GM06990 (cell line): Measurements from ENCODE around the gene ENPP7.

Experiments used
- DNase-seq: peaks from one replicate; pipeline ENCODE4 v3.0.0-alpha.2; 2011; ENCODE audit not compliant: insufficient read length; ENCODE audit errors: extremely low read depth
- H3K27me3 ChIP-seq: replicated peaks from 2 replicates; pipeline ENCODE4 v1.6.0; 2011; ENCODE audit warnings: low read length; ENCODE audit not compliant: control insufficient read depth, insufficient read depth
- H3K36me3 ChIP-seq: 2 replicates; pipeline ENCODE4 v1.5.1; 2011; ENCODE audit warnings: low read length; ENCODE audit not compliant: control insufficient read depth, insufficient read depth
- H3K4me3 ChIP-seq: replicated peaks from 2 replicates; pipeline ENCODE4 v1.5.1; 2011; ENCODE audit warnings: low read depth, mild to moderate bottlenecking, control low read depth, low read length
- TF ChIP-seq, protein P1 (sequence below): IDR thresholded peaks from 2 replicates; pipeline ENCODE4 v1.5.1; 2011; ENCODE audit warnings: low read length, control low read depth, mild to moderate bottlenecking, inconsistent platforms; ENCODE audit not compliant: insufficient read depth, poor library complexity, severe bottlenecking

ENPP7 gene

GRCh38 chr17:79706931-79707850 lies 23.6 kb upstream of the ENPP7 start:
- DNase-seq: no peak
- Histone ChIP-seq H3K4me3 (no peak overlapping the region), H3K27me3 (no peaks in the 10 kb centered on the region; the same call in 1 of the 2 replicates), H3K36me3 (no peaks in the 10 kb centered on the region)
- TF ChIP-seq, protein P1, sequence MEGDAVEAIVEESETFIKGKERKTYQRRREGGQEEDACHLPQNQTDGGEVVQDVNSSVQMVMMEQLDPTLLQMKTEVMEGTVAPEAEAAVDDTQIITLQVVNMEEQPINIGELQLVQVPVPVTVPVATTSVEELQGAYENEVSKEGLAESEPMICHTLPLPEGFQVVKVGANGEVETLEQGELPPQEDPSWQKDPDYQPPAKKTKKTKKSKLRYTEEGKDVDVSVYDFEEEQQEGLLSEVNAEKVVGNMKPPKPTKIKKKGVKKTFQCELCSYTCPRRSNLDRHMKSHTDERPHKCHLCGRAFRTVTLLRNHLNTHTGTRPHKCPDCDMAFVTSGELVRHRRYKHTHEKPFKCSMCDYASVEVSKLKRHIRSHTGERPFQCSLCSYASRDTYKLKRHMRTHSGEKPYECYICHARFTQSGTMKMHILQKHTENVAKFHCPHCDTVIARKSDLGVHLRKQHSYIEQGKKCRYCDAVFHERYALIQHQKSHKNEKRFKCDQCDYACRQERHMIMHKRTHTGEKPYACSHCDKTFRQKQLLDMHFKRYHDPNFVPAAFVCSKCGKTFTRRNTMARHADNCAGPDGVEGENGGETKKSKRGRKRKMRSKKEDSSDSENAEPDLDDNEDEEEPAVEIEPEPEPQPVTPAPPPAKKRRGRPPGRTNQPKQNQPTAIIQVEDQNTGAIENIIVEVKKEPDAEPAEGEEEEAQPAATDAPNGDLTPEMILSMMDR: no peak

- H3K36me3 ChIP-seq: no peaks in the 10 kb centered on the region
- DNase-seq: no peak
- TF ChIP-seq, protein P1: peak; percentile 65
- H3K27me3 ChIP-seq: no peaks in the 10 kb centered on the region; the same call in 1 of the 2 replicates
- H3K4me3 ChIP-seq: no peak overlapping the region
These were observed 22.5 kb upstream of the ENPP7 start for GRCh38 chr17:79707931-79708891.

- no peak for DNase-seq
- Histone ChIP-seq H3K4me3 (no peak overlapping the region), H3K27me3 (no peaks in the 10 kb centered on the region), H3K36me3 (no peaks in the 10 kb centered on the region)
- TF ChIP-seq, protein P1: no peak
These were observed 18.9 kb upstream of the ENPP7 start for GRCh38 chr17:79711715-79712305.

DNA sequence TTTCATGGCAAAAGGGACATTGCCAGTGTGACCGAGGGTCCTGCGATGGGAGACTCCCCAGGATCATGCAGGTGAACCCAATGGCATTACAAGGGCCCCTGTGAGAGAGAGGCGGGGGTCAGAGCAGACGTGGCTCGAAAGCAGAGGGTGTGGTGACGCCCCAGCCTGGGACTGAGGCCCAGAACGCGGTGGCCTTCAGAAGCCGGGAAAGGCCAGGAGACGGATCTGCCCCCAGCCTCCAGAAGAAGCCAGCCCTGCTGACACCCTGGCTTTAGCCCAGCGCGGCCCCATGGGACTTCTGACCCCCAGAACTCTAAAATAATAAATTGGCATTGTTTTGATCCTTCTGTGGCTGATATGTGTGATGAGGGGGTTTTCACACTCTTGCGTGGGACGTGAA lies 17.4 kb upstream of the ENPP7 start:
- no peaks in the 10 kb centered on the region for H3K36me3 ChIP-seq
- no peak for DNase-seq
- no peaks in the 10 kb centered on the region for H3K27me3 ChIP-seq
- TF ChIP-seq, protein P1: no peak
- H3K4me3 ChIP-seq: no peak overlapping the region

DNA sequence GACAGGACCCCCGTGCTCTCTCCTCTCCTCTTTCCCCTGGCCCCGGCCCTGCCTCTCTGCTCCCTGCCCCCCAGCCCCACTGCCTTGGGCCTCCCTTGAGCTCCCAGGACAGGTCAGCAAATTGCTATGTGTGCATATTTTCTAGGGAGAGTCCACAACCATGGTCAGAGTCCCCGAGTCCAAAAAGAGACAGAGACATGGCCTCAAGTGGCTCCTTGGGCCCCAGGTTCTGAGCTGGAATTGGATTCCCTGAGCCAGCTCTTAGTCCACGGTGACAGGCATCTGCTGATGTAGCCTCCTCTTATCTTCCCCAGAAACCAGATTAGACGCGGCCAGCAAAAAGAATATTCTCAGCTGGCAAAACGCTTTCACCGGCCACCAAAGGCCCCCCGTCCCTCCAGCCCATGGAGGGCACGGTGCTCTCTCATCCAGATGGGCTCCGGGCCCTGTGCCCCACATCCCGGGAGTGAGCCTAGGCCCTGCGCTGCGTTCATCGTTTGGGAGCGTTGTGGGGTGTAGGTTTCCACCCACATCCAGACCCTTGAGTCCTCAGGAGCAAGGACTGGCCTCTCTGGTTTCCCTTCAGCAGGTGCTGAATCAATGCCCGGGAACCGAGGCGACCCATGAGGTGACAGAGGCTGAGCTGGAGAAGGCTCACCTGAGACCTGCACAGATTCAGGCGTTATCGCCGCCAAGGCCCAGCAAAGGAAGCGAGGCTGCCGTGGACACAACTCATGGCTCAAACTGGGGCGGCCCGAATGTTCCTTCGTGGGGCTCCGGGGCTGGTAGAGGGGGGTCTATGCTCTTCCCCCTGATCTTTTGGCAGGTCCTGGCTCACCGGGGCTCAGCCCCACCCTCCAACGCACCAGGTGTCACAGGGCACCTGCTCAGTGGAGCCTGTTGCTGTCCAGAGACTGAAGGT lies 16.3 kb upstream of the ENPP7 start:
- Histone ChIP-seq H3K36me3 (no peaks in the 10 kb centered on the region), H3K27me3 (no peaks in the 10 kb centered on the region), H3K4me3 (no peak overlapping the region)
- TF ChIP-seq, protein P1: no peak
- no peak for DNase-seq
